Measurements from ENCODE around the gene DUSP6.

DNA sequence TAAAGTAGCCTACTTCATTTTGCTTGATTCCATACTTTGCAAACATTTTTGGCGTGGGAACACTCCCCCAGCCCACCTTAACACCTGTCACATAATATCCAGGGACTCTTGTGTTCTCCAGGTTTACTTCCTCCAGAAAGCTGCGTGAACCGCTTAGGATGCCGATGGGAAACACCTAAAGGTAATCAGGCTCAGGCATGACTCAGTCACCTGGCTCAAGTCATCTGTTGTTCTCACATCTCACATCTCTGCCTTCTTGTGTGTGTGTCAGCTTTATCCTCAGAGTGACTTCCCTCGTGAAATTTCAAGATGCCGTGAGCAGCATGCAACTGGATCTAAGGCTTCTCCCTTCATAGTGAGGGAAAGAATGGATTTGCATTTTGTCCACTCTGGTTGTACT is 48.1 kb upstream of the DUSP6 start:
- no peak for TF ChIP-seq EZH2 (IDR thresholded peaks at IDR 0.05)
- no peak for TF ChIP-seq POLR2AphosphoS5 (IDR thresholded peaks at IDR 0.05; ENCODE audit: borderline replicate concordance, low read depth, low read length)
- no peak for TF ChIP-seq FOXP2 (optimal IDR thresholded peaks at IDR 0.05; ENCODE audit: control extremely low read depth, extremely low read length, insufficient read depth)

Measured in SK-N-MC (cell line).